Measurements from ENCODE around the gene CRKL. TPM values are rescaled to one million over a fixed set of nuclear protein-coding genes. Genes with fewer than 3 reads are reported as not detected.

The CRKL gene
- total RNA-seq, 1 experiment from 2014 or later, result 82.7 TPM

DNA sequence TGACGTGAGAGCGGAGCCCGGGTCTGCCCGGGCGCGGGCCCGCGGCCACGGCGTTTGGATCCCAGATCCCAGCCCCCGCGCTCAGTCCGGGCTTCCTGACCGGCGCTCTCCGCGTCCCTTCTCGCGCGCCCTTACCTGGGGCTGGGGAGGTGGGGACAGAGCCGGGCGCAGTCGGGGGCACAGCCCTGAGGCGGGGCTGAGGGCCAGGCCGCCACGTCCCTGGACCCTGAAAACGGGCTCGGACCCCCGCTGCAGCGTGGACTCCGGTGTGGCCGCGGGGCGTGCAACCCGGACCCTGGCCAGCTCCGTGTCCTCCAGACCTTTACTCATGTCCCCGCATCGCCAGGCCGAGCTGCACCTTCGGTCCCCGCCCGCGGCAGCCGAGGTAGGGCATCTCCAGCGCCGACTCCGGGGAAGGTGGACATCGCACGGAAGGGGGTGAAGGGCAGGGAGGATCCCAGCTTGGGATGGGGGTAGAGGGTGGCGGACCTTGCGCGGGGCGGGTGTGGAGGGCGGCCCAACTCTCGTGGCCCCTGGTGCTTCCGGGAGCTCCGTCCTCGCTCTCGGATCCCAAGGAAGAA lies 40.0 kb downstream of the CRKL start:
- TF ChIP-seq, protein P1, sequence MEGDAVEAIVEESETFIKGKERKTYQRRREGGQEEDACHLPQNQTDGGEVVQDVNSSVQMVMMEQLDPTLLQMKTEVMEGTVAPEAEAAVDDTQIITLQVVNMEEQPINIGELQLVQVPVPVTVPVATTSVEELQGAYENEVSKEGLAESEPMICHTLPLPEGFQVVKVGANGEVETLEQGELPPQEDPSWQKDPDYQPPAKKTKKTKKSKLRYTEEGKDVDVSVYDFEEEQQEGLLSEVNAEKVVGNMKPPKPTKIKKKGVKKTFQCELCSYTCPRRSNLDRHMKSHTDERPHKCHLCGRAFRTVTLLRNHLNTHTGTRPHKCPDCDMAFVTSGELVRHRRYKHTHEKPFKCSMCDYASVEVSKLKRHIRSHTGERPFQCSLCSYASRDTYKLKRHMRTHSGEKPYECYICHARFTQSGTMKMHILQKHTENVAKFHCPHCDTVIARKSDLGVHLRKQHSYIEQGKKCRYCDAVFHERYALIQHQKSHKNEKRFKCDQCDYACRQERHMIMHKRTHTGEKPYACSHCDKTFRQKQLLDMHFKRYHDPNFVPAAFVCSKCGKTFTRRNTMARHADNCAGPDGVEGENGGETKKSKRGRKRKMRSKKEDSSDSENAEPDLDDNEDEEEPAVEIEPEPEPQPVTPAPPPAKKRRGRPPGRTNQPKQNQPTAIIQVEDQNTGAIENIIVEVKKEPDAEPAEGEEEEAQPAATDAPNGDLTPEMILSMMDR (IDR thresholded peaks at IDR 0.05; ENCODE audit: insufficient read depth in 1 of 2, low read depth in 1 of 2, low read length in 1 of 2, severe bottlenecking in 1 of 2, unreplicated experiment in 1 of 2), result no peak

DNA sequence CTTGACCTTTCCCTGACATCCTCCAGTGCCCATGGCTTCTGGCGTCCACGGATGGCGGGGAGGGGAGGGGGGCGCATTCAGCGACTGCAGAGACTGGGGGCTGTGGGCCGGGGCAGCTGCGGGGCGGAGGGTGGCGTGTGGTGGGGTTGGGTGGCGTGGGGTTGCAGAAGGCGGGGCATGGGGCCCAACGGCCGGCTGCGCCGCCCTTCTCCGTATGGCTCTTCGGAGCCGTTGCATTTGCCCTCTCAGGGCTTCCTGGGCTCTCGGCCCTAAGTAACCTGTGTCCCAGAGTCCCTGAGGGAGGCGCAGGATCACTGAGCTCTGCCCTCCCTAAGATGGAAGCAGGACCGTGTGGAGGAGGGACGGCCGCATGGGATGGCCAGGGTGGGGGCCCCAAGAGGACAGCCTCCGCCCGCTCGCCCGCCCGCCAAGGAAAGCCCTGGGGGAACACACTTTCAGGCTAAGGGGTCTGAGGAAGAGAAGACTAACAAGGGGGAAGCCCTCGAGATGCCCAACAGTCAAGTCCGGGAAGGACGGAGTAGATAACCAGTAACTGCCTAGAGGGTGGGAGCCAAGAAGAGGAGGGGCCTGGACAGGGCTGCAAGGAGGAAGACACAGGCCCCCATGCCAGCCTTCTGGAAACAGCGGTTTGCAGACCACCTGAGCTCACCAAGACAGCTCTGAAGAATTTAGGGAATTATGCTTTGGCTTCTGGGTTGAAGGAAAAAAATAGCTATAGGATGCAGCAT lies 40.6 kb downstream of the CRKL start:
- BruUV-seq (replicated peaks), result TSS peak; percentile 19
- TF ChIP-seq, protein P1 (IDR thresholded peaks at IDR 0.05; ENCODE audit: insufficient read depth in 1 of 2, low read depth in 1 of 2, low read length in 1 of 2, severe bottlenecking in 1 of 2, unreplicated experiment in 1 of 2), result no peak
- Mint-ChIP-seq H3K4me1 (ENCODE audit: low read depth, unreplicated experiment) (no peaks in the 10 kb centered on the region), H3K27ac (ENCODE audit: unreplicated experiment) (peak overlapping the region; percentile 59), H3K27me3 (ENCODE audit: insufficient read depth, unreplicated experiment) (no peaks in the 10 kb centered on the region), H3K4me3 (ENCODE audit: unreplicated experiment) (peak overlapping the region; percentile 82), H3K9me3 (ENCODE audit: unreplicated experiment) (no peaks in the 10 kb centered on the region), H3K36me3 (ENCODE audit: insufficient read depth, unreplicated experiment) (peaks cover 43% of the 10 kb centered on the region)
- peak; percentile 66 to 78 for DNase-seq
- Histone ChIP-seq H3K9me3 (no peaks in the 10 kb centered on the region), H3K36me3 (ENCODE audit: control insufficient read depth, insufficient read depth, low read length) (no peaks in the 10 kb centered on the region), H3K4me1 (peaks cover 32% of the 10 kb centered on the region), H3K4me3 (ENCODE audit: low read depth, low read length) (peak overlapping the region; percentile 77), H3K27me3 (replicated peaks; ENCODE audit: control insufficient read depth, insufficient read depth, low read length) (no peaks in the 10 kb centered on the region)
- intact Hi-C loops (cut with micrococcal nuclease; ENCODE audit: unreplicated experiment), result loop anchor here (2.0 kb wide), 2 partner anchors 41 to 43 kb away; partner anchors contain the start of gene CRKL
- CTCF ChIA-PET, result interaction anchor here (0.5 to 2.9 kb wide), 7 partner anchors 13 to 540 kb away, joined by 3 to 19 read pairs (median 4); partner anchors contain the start of genes CRKL, LZTR1 and P2RX6
- POLR2A ChIA-PET, result interaction anchor here (0.6 to 1.4 kb wide), 3 partner anchors 14 to 40 kb away, joined by 3 to 7 read pairs (median 3); partner anchors contain the start of genes CRKL and LZTR1

More for the DNA sequence above, 40.0 kb downstream of the CRKL start:
- intact Hi-C loops (cut with micrococcal nuclease; ENCODE audit: unreplicated experiment), result loop anchor here (2.0 kb wide), 2 partner anchors 40 to 44 kb away; partner anchors contain the start of gene CRKL
- no peaks in the 10 kb centered on the region; the same call in 1 of the 2 replicates for H3K36me3 ChIP-seq (ENCODE audit: control insufficient read depth, insufficient read depth, low read length)
- TSS peak; percentile 48 for BruUV-seq (replicated peaks)
- H3K36me3 Mint-ChIP-seq (ENCODE audit: insufficient read depth, unreplicated experiment), result peaks cover 50% of the 10 kb centered on the region
- H3K4me3 Mint-ChIP-seq (ENCODE audit: unreplicated experiment), result peak overlapping the region; percentile 82
- no peaks in the 10 kb centered on the region for H3K4me1 Mint-ChIP-seq (ENCODE audit: low read depth, unreplicated experiment)
- H3K27ac Mint-ChIP-seq (ENCODE audit: unreplicated experiment), result peak overlapping the region; percentile 59
- no peaks in the 10 kb centered on the region for H3K9me3 ChIP-seq
- POLR2A ChIA-PET, result interaction anchor here (0.6 to 1.4 kb wide), 2 partner anchors 13 to 25 kb away, joined by 3 to 7 read pairs; partner anchors contain the start of gene LZTR1
- peak in 1 of 2 experiments; percentile 64 for DNase-seq
- CTCF ChIA-PET, result interaction anchor here (0.5 to 2.9 kb wide), 9 partner anchors 12 to 539 kb away, joined by 3 to 19 read pairs (median 4); partner anchors contain the start of genes CRKL, LZTR1 and P2RX6
- H3K4me3 ChIP-seq (ENCODE audit: low read depth, low read length), result peak overlapping the region; percentile 77
- peaks cover 39% of the 10 kb centered on the region for H3K4me1 ChIP-seq
- H3K27me3 Mint-ChIP-seq (ENCODE audit: insufficient read depth, unreplicated experiment), result no peaks in the 10 kb centered on the region
- no peaks in the 10 kb centered on the region for H3K9me3 Mint-ChIP-seq (ENCODE audit: unreplicated experiment)
- no peaks in the 10 kb centered on the region for H3K27me3 ChIP-seq (replicated peaks; ENCODE audit: control insufficient read depth, insufficient read depth, low read length)
